Neutrophil (primary cell): ENCODE results near the gene PITX2.

Source experiments
- H3K27ac ChIP-seq: fragments of 200-600 bp; sonication (generic); 2 replicates; pipeline ENCODE4 v1.5.1; 2016; ENCODE audit warnings: mild to moderate bottlenecking, moderate library complexity
- H3K27me3 ChIP-seq: fragments of 200-600 bp; sonication (generic); 2 replicates; pipeline ENCODE4 v1.6.0; 2016; ENCODE audit warnings: mild to moderate bottlenecking
- H3K36me3 ChIP-seq: fragments of 200-600 bp; sonication (generic); 2 replicates; pipeline ENCODE4 v1.5.1; 2017
- H3K4me1 ChIP-seq, 2 experiments: fragments of 200-600 bp in 1 of 2; sonication (generic) in 1 of 2; 1 replicate in 1 of 2; 2 replicates in 1 of 2; pipeline versions ENCODE4 v1.5.1 to v1.6.1; 2013 to 2016; ENCODE audit warnings: low read depth in 1 of 2, low read length in 1 of 2, mild to moderate bottlenecking in 1 of 2, moderate library complexity in 1 of 2; ENCODE audit not compliant: control insufficient read depth in 1 of 2, insufficient read depth in 1 of 2
- H3K4me3 ChIP-seq, 2 experiments: fragments of 200-600 bp in 1 of 2; sonication (generic) in 1 of 2; 1 replicate in 1 of 2; 2 replicates in 1 of 2; pipeline ENCODE4 v1.5.1; 2013 to 2016; ENCODE audit warnings: low read depth in 1 of 2, low read length in 1 of 2, mild to moderate bottlenecking in 1 of 2, moderate library complexity in 1 of 2
- H3K9me3 ChIP-seq: fragments of 200-600 bp; sonication (generic); 2 replicates; pipeline ENCODE4 v1.5.1; 2016
- CTCF ChIP-seq: fragments of 200-600 bp; sonication (generic); IDR thresholded peaks from 2 replicates; pipeline ENCODE4 v1.5.1; 2016; ENCODE audit warnings: antibody characterized with exemption

PITX2 gene

GRCh38 chr4:110624398-110624780, 1.5 kb upstream of the PITX2 start:
- peaks cover 100% of the 10 kb centered on the region for H3K27me3 ChIP-seq
- no peak for TF ChIP-seq CTCF
- no peaks in the 10 kb centered on the region for H3K9me3 ChIP-seq
- no peak overlapping the region for H3K4me3 ChIP-seq
- H3K4me1 ChIP-seq, result peaks cover 6 to 17% of the 10 kb centered on the region in 2 experiments
- H3K36me3 ChIP-seq, result no peaks in the 10 kb centered on the region
- H3K27ac ChIP-seq, result no peak overlapping the region

GRCh38 chr4:110623718-110624397, 981 bp upstream of the PITX2 start:
- TF ChIP-seq CTCF, result no peak
- no peak overlapping the region for H3K27ac ChIP-seq
- H3K4me1 ChIP-seq, result peaks cover 6 to 17% of the 10 kb centered on the region in 2 experiments
- no peaks in the 10 kb centered on the region for H3K36me3 ChIP-seq
- peaks cover 100% of the 10 kb centered on the region for H3K27me3 ChIP-seq
- no peaks in the 10 kb centered on the region for H3K9me3 ChIP-seq
- H3K4me3 ChIP-seq, result no peak overlapping the region

GRCh38 chr4:110621839-110622751, 782 bp downstream of the PITX2 start:
- no peaks in the 10 kb centered on the region for H3K9me3 ChIP-seq
- no peak overlapping the region for H3K27ac ChIP-seq
- TF ChIP-seq CTCF, result no peak
- peaks cover 100% of the 10 kb centered on the region for H3K27me3 ChIP-seq
- H3K4me1 ChIP-seq, result peaks cover 6 to 17% of the 10 kb centered on the region in 2 experiments
- no peaks in the 10 kb centered on the region for H3K36me3 ChIP-seq
- peak overlapping the region in 1 of 2 experiments; percentile 28 for H3K4me3 ChIP-seq

- peaks cover 100% of the 10 kb centered on the region for H3K27me3 ChIP-seq
- no peak overlapping the region for H3K4me3 ChIP-seq
- H3K4me1 ChIP-seq, result peaks cover 6 to 17% of the 10 kb centered on the region in 2 experiments
- no peaks in the 10 kb centered on the region for H3K9me3 ChIP-seq
- no peaks in the 10 kb centered on the region for H3K36me3 ChIP-seq
- no peak for TF ChIP-seq CTCF
- no peak overlapping the region for H3K27ac ChIP-seq
Observed at GRCh38 chr4:110621328-110621812, 1.5 kb downstream of the PITX2 start.

GRCh38 chr4:110620691-110621327, 2.1 kb downstream of the PITX2 start:
- no peak for TF ChIP-seq CTCF
- Histone ChIP-seq H3K4me1 (peaks cover 6 to 17% of the 10 kb centered on the region in 2 experiments), H3K4me3 (no peak overlapping the region), H3K27me3 (peaks cover 100% of the 10 kb centered on the region), H3K9me3 (no peaks in the 10 kb centered on the region), H3K27ac (no peak overlapping the region), H3K36me3 (no peaks in the 10 kb centered on the region)
